CD8-positive, alpha-beta memory T cell (primary cell): ENCODE data around the gene KRT81. TPM values are rescaled to one million over a fixed set of nuclear protein-coding genes. Genes with fewer than 3 reads are reported as not detected.

ENCODE experiments used
- CTCF ChIA-PET: fragments of 350-600 bp; sonication (Branson Sonifier 250); formaldehyde crosslinking; loops from one replicate; lab custom pipeline; 2021; ENCODE audit warnings: antibody characterized with exemption; lab: Charles Lee
- POLR2A ChIA-PET: fragments of 350-600 bp; sonication (Branson Sonifier 250); formaldehyde crosslinking; loops from one replicate; lab custom pipeline; 2021; ENCODE audit warnings: antibody characterized with exemption; lab: Charles Lee
- DNase-seq, 5 donors: peaks; one replicate each; pipeline versions ENCODE4 v3.0.0 to v3.0.0-alpha.2; 2020 to 2022; ENCODE audit warnings: mixed read lengths in 1 of 5
- H3K27ac ChIP-seq: one replicate; pipeline ENCODE4 v1.7.0; 2013; ENCODE audit warnings: low read depth, mild to moderate bottlenecking, low read length, moderate library complexity
- H3K27me3 ChIP-seq: 2 replicates; pipeline ENCODE4 v1.7.0; 2013; ENCODE audit warnings: low read length, mild to moderate bottlenecking; ENCODE audit not compliant: insufficient read depth, poor library complexity, severe bottlenecking
- H3K36me3 ChIP-seq: 2 replicates; pipeline ENCODE4 v1.7.0; 2013; ENCODE audit warnings: mild to moderate bottlenecking, low read length, moderate library complexity; ENCODE audit not compliant: insufficient read depth
- H3K4me1 ChIP-seq: 2 replicates; pipeline ENCODE4 v1.7.0; 2013; ENCODE audit warnings: mild to moderate bottlenecking, low read length, moderate library complexity; ENCODE audit not compliant: insufficient read depth
- H3K4me3 ChIP-seq: 2 replicates; pipeline ENCODE4 v1.7.0; 2013; ENCODE audit warnings: mild to moderate bottlenecking, low read length
- H3K9me3 ChIP-seq: 2 replicates; pipeline ENCODE4 v1.7.0; 2013; ENCODE audit warnings: mild to moderate bottlenecking, low read length
- H3K27ac Mint-ChIP-seq, 8 donors: one replicate each; pipeline ENCODE4 v1.8.0; 2020 to 2021; ENCODE audit warnings: mixed read lengths in 8 of 8, mild to moderate bottlenecking in 6 of 8, inconsistent platforms in 3 of 8, moderate library complexity in 3 of 8
- H3K27me3 Mint-ChIP-seq, 2 donors: one replicate each; pipeline ENCODE4 v1.8.0; 2020 to 2021; ENCODE audit warnings: mixed read lengths in 2 of 2, mild to moderate bottlenecking in 1 of 2, moderate library complexity in 1 of 2
- H3K36me3 Mint-ChIP-seq, 3 donors: one replicate each; pipeline ENCODE4 v1.8.0; 2020 to 2021; ENCODE audit warnings: mixed read lengths in 3 of 3, inconsistent platforms in 1 of 3, mild to moderate bottlenecking in 1 of 3
- H3K4me1 Mint-ChIP-seq, 3 donors: one replicate each; pipeline ENCODE4 v1.8.0; 2020 to 2021; ENCODE audit warnings: mixed read lengths in 3 of 3, inconsistent platforms in 1 of 3, mild to moderate bottlenecking in 1 of 3
- H3K4me3 Mint-ChIP-seq, 7 donors: one replicate each; pipeline ENCODE4 v1.8.0; 2020 to 2021; ENCODE audit warnings: mixed read lengths in 7 of 7, mild to moderate bottlenecking in 6 of 7, moderate library complexity in 4 of 7, inconsistent platforms in 2 of 7
- H3K9me3 Mint-ChIP-seq, 5 donors: one replicate each; pipeline ENCODE4 v1.8.0; 2020 to 2022; ENCODE audit warnings: mixed read lengths in 5 of 5, mild to moderate bottlenecking in 3 of 5, moderate library complexity in 2 of 5, inconsistent platforms in 1 of 5
- polyA plus RNA-seq: library from polyadenylated mRNA; unstranded; fragments of 300-500 nt; fragmentation: Illumina TruSeq; gene quantifications from one replicate; pipeline ENCODE4 v1.2.3, GENCODE V29; 2021
- total RNA-seq, 2 experiments: library from RNA; stranded (reverse); gene quantifications; one replicate each; pipeline ENCODE4 v1.2.3, GENCODE V29; 2021

Gene KRT81
- total and polyA plus RNA-seq, 3 experiments from 2014 or later: not detected

DNA sequence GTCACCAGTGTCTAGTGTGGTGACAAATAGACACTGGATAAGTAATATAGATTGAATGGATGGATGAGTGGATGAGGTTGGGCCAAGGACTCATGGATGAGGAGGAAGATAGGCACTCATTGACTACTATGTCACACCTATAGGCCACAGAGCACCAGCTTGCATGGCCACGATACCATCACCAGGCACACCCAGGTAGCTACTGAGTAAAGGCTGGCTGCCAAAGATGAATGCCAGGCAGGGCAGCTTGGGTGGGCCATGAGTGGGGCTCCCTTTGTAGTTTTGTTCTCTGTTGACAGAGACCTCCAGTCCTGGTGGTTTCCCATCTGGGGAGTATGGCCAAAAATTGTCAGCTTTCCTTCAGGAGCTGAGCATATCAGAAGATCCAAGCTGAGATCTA, 41.0 kb upstream of the KRT81 start:
- Mint-ChIP-seq H3K9me3 (peaks cover 0 to 6% (median 2%) of the 10 kb centered on the region in 5 donors), H3K4me3 (no peak overlapping the region), H3K4me1 (peaks cover 2 to 5% (median 5%) of the 10 kb centered on the region in 3 donors), H3K27me3 (peaks cover 13 to 16% of the 10 kb centered on the region in 2 donors), H3K27ac (no peak overlapping the region), H3K36me3 (peaks cover 0 to 4% (median 0%) of the 10 kb centered on the region in 3 donors)
- no peak overlapping the region for H3K4me3 ChIP-seq
- no peak for DNase-seq
- ChIA-PET CTCF (interaction anchor here (0.8 kb wide), 1 partner anchor 48 kb away, joined by 3 read pairs; no protein-coding TSS in a partner anchor), POLR2A (no interaction called here)
- no peaks in the 10 kb centered on the region for H3K27me3 ChIP-seq
- no peaks in the 10 kb centered on the region for H3K36me3 ChIP-seq
- H3K9me3 ChIP-seq: no peaks in the 10 kb centered on the region
- H3K27ac ChIP-seq: no peak overlapping the region
- peaks cover 4% of the 10 kb centered on the region for H3K4me1 ChIP-seq

- CTCF ChIA-PET: interaction anchor here (0.8 to 1.2 kb wide), 2 partner anchors 47 to 175 kb away, joined by 3 to 4 read pairs; no protein-coding TSS in a partner anchor
- Histone ChIP-seq H3K4me3 (no peak overlapping the region), H3K9me3 (no peaks in the 10 kb centered on the region), H3K4me1 (peaks cover 4% of the 10 kb centered on the region), H3K27me3 (no peaks in the 10 kb centered on the region), H3K27ac (no peak overlapping the region), H3K36me3 (no peaks in the 10 kb centered on the region)
- H3K4me1 Mint-ChIP-seq: peaks cover 2 to 9% (median 8%) of the 10 kb centered on the region in 3 donors
- H3K4me3 Mint-ChIP-seq: no peak overlapping the region
- no peak overlapping the region for H3K27ac Mint-ChIP-seq
- no peak for DNase-seq
- POLR2A ChIA-PET: no interaction called here
- peaks cover 0 to 4% (median 0%) of the 10 kb centered on the region in 3 donors for H3K36me3 Mint-ChIP-seq
- peaks cover 13 to 17% of the 10 kb centered on the region in 2 donors for H3K27me3 Mint-ChIP-seq
- H3K9me3 Mint-ChIP-seq: peaks cover 0 to 5% (median 2%) of the 10 kb centered on the region in 5 donors
Measured at GRCh38 chr12:52331833-52332232, 40.5 kb upstream of the KRT81 start.

- Histone ChIP-seq H3K27me3 (no peaks in the 10 kb centered on the region), H3K4me1 (peaks cover 4% of the 10 kb centered on the region), H3K4me3 (no peak overlapping the region), H3K9me3 (no peaks in the 10 kb centered on the region), H3K27ac (no peak overlapping the region), H3K36me3 (no peaks in the 10 kb centered on the region)
- ChIA-PET CTCF (interaction anchor here (1.2 kb wide), 1 partner anchor 175 kb away, joined by 4 read pairs; no protein-coding TSS in a partner anchor), POLR2A (no interaction called here)
- Mint-ChIP-seq H3K27ac (no peak overlapping the region), H3K27me3 (peaks cover 13 to 17% of the 10 kb centered on the region in 2 donors), H3K9me3 (no peaks in the 10 kb centered on the region), H3K36me3 (peaks cover 0 to 4% (median 0%) of the 10 kb centered on the region in 3 donors), H3K4me1 (peaks cover 2 to 9% (median 8%) of the 10 kb centered on the region in 3 donors), H3K4me3 (no peak overlapping the region)
- peak in 1 of 5 donors; percentile 15 for DNase-seq
Measured at GRCh38 chr12:52331039-52331438, 39.7 kb upstream of the KRT81 start.

DNA sequence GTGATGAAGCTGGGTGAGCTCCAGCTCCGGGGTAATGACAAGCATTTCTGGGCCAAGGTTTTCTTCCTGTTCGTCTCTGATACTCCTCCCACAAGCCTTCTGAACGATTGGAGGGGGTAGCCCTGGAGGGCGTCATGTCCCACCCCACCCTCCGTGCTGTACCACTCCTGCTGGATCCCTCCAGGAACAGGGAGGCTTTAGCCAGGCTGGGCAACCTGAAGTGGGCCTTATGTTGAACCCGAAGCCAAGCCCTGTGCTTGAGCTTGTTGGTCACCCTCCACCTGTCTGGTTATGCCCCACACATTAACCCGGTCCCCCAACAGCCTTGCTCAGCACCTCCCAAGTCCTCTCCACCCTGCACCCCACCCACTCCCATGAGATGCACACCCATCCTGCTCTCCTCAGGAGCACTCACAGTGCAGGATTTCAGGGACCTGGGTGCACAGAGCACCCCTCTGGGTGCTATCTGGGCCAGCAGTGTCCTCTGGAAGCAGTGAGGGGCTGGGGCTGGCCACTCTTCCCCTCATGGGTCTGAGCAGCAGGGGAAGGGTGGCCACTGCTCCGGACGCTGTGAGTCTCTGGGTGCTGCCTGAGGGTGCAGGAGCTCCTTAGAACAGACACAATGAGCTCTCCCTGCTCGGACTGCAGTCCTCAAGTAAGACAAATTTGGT, 36.6 kb upstream of the KRT81 start:
- peak overlapping the region in 3 of 8 donors; percentile 13 to 92 (median 26) for H3K27ac Mint-ChIP-seq
- no peaks in the 10 kb centered on the region for H3K9me3 ChIP-seq
- H3K4me1 Mint-ChIP-seq: peaks cover 2 to 9% (median 8%) of the 10 kb centered on the region in 3 donors

GRCh38 chr12:52327052-52327829, 35.9 kb upstream of the KRT81 start:
- ChIA-PET CTCF (interaction anchor here (0.7 to 3.9 kb wide), 23 partner anchors 9 to 552 kb away, joined by 3 to 21 read pairs (median 4); no protein-coding TSS in a partner anchor), POLR2A (interaction anchor here (0.9 to 1.2 kb wide), 2 partner anchors 25 to 172 kb away, joined by 3 to 5 read pairs; no protein-coding TSS in a partner anchor)
- Histone ChIP-seq H3K4me1 (peaks cover 4% of the 10 kb centered on the region), H3K9me3 (no peaks in the 10 kb centered on the region), H3K27ac (no peak overlapping the region), H3K36me3 (no peaks in the 10 kb centered on the region), H3K4me3 (no peak overlapping the region), H3K27me3 (no peaks in the 10 kb centered on the region)
- no peaks in the 10 kb centered on the region for H3K9me3 Mint-ChIP-seq
- H3K27me3 Mint-ChIP-seq: peaks cover 16 to 19% of the 10 kb centered on the region in 2 donors
- no peak overlapping the region for H3K4me3 Mint-ChIP-seq
- H3K36me3 Mint-ChIP-seq: no peaks in the 10 kb centered on the region
- H3K27ac Mint-ChIP-seq: peak overlapping the region in 3 of 8 donors; percentile 13 to 92 (median 26)
- peak; percentile 56 to 84 (median 69) for DNase-seq
- peaks cover 2 to 9% (median 8%) of the 10 kb centered on the region in 3 donors for H3K4me1 Mint-ChIP-seq

More for the DNA sequence above, 36.6 kb upstream of the KRT81 start:
- no peaks in the 10 kb centered on the region for H3K36me3 ChIP-seq
- no peak for DNase-seq
- H3K27ac ChIP-seq: no peak overlapping the region
- peaks cover 11 to 14% of the 10 kb centered on the region in 2 donors for H3K27me3 Mint-ChIP-seq
- POLR2A ChIA-PET: interaction anchor here (0.9 to 1.2 kb wide), 2 partner anchors 24 to 173 kb away, joined by 3 to 5 read pairs; no protein-coding TSS in a partner anchor
- no peak overlapping the region for H3K4me3 ChIP-seq
- no peak overlapping the region for H3K4me3 Mint-ChIP-seq
- H3K9me3 Mint-ChIP-seq: no peaks in the 10 kb centered on the region
- H3K27me3 ChIP-seq: no peaks in the 10 kb centered on the region
- no peaks in the 10 kb centered on the region for H3K36me3 Mint-ChIP-seq
- CTCF ChIA-PET: interaction anchor here (0.7 to 3.9 kb wide), 25 partner anchors 9 to 552 kb away, joined by 3 to 21 read pairs (median 4); no protein-coding TSS in a partner anchor
- H3K4me1 ChIP-seq: peaks cover 4% of the 10 kb centered on the region

GRCh38 chr12:52324153-52324444, 32.8 kb upstream of the KRT81 start:
- H3K4me1 ChIP-seq: peaks cover 4% of the 10 kb centered on the region
- no peaks in the 10 kb centered on the region for H3K36me3 Mint-ChIP-seq
- H3K27ac Mint-ChIP-seq: no peak overlapping the region
- peaks cover 31 to 42% of the 10 kb centered on the region in 2 donors for H3K27me3 Mint-ChIP-seq
- no peak overlapping the region for H3K4me3 Mint-ChIP-seq
- no peaks in the 10 kb centered on the region for H3K27me3 ChIP-seq
- ChIA-PET POLR2A (no interaction called here), CTCF (interaction anchor here (1.8 kb wide), 1 partner anchor 547 kb away, joined by 5 read pairs; no protein-coding TSS in a partner anchor)
- peak in 1 of 5 donors; percentile 30 for DNase-seq
- peaks cover 2 to 9% (median 8%) of the 10 kb centered on the region in 3 donors for H3K4me1 Mint-ChIP-seq
- H3K36me3 ChIP-seq: no peaks in the 10 kb centered on the region
- no peak overlapping the region for H3K27ac ChIP-seq
- H3K9me3 Mint-ChIP-seq: no peaks in the 10 kb centered on the region
- no peak overlapping the region for H3K4me3 ChIP-seq
- H3K9me3 ChIP-seq: no peaks in the 10 kb centered on the region

DNA sequence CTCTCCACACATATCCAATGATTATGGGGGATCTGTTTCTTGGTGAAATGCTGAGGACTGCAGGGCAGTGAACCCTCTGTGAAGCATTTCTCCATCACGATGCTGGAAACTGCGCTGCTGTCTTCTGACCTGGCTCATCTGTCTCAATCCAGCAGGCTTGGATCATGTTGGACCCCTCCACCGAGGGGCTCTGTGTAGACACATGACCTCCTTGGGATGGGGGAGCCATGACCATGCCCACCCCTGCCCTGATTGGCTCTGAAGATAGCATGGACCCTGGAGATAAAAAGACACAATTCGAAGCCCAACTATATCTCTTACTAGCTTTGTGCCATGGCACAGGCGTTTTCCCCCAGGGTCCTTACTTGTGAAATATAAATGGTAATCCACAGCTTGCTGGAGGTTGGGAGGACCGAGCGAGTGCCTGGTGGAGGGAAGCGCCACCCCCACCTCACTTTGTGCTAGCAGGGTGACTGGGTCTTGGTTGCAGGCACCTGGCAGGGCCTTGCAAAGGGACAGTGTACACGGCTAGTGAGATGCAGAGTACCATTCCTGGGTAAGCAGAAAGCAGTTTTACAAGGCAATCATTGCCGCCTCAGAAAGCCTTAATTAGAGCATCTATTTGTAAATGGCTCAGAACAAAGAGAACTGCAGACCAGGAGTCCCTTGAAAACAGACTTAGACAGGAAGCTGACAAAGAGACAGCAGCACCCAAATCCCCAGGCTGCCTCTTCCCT, 32.2 kb upstream of the KRT81 start:
- CTCF ChIA-PET: no interaction called here
- Mint-ChIP-seq H3K27ac (no peak overlapping the region), H3K9me3 (no peaks in the 10 kb centered on the region), H3K27me3 (peaks cover 33 to 48% of the 10 kb centered on the region in 2 donors), H3K4me3 (peak overlapping the region in 1 of 7 donors; percentile 10), H3K4me1 (peaks cover 2 to 9% (median 8%) of the 10 kb centered on the region in 3 donors), H3K36me3 (no peaks in the 10 kb centered on the region)
- H3K36me3 ChIP-seq: no peaks in the 10 kb centered on the region
- peaks cover 4% of the 10 kb centered on the region for H3K4me1 ChIP-seq
- POLR2A ChIA-PET: no interaction called here
- H3K27me3 ChIP-seq: peaks cover 4% of the 10 kb centered on the region
- no peak overlapping the region for H3K4me3 ChIP-seq
- no peak overlapping the region for H3K27ac ChIP-seq
- H3K9me3 ChIP-seq: no peaks in the 10 kb centered on the region
- peak in 1 of 5 donors; percentile 28 for DNase-seq
